NCI-H460 (cell line): ENCODE data around the gene CNGA3. TPM values are rescaled to one million over a fixed set of nuclear protein-coding genes. Genes with fewer than 3 reads are reported as not detected.
A peak's percentile ranks its signal among the peaks of the same experiment; 100 is the strongest.
"Not testable (repeated sequence)": the region's sequence is repeated elsewhere in the genome, so short reads cannot be mapped to it uniquely, and the experiment has no call there.

Experiments used
- DNase-seq: peaks from one replicate; pipeline ENCODE4 v3.0.0-alpha.2; 2016; ENCODE audit warnings: low read depth; ENCODE audit errors: extremely low read depth
- total RNA-seq: library from RNA; depleted of rRNA; stranded (reverse); fragments of >200 nt; shearing (Covaris generic); gene quantifications from 2 replicates; pipeline ENCODE4 v1.2.3, GENCODE V29; 2014

The CNGA3 gene
- total RNA-seq, 1 experiment from 2014 or later, result not detected

DNA sequence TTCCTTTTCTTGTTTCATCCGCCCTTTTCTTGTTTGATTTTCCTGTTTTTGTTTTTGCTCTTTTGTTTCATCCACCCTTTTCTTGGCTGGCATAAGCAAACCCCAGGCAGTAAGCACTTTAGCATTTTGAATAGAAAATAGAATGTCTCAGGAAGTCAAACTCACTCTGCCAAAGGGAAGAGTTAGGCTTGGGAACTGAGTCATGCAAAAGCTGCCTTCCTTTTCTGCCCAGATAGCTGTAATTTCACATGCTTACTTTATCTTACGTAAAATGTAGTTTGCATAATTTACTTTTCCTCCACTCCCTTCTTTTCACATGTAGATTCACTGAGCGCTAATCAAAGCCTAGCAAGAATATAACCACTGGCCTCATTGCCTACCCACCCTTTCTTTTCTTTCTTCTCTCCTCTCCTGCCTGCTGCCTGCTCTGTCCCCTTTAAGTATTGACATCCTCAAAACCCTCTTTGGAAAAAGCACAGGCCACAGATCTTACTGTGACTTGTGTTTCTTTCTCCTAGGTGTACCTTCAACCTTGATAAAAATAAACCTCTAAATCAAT, 48.4 kb downstream of the CNGA3 start:
- no peak for DNase-seq

DNA sequence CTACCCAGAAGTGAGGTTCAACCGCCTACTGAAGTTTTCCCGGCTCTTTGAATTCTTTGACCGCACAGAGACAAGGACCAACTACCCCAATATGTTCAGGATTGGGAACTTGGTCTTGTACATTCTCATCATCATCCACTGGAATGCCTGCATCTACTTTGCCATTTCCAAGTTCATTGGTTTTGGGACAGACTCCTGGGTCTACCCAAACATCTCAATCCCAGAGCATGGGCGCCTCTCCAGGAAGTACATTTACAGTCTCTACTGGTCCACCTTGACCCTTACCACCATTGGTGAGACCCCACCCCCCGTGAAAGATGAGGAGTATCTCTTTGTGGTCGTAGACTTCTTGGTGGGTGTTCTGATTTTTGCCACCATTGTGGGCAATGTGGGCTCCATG, 49.7 kb downstream of the CNGA3 start:
- DNase-seq, result no peak

DNA sequence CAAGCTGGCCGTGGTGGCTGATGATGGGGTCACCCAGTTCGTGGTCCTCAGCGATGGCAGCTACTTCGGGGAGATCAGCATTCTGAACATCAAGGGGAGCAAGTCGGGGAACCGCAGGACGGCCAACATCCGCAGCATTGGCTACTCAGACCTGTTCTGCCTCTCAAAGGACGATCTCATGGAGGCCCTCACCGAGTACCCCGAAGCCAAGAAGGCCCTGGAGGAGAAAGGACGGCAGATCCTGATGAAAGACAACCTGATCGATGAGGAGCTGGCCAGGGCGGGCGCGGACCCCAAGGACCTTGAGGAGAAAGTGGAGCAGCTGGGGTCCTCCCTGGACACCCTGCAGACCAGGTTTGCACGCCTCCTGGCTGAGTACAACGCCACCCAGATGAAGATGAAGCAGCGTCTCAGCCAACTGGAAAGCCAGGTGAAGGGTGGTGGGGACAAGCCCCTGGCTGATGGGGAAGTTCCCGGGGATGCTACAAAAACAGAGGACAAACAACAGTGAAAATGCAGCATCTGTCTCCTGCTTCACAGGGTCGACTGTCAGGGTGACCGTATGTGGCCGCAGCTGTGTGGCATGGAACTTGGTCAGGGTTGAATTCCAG, 50.6 kb downstream of the CNGA3 start:
- no peak for DNase-seq

DNA sequence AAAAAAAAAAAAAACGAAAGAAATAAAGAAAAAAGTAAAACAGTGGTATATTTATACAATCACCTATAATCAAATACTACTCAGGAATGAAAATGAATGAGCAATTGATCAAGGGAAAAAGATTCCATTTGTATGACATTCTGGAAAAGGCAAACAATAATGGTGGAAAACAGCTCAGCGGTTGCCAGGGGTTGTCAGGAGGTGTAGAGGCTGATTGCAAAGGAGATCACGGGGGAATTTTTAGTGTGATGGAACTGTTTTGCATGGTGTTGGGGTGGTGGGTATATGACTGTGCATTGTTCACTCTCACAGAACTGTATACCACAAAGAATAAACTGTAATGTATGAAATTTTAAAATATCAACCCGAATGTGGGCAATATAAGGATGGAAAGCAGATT, 52.9 kb downstream of the CNGA3 start:
- DNase-seq, result no peak

DNA sequence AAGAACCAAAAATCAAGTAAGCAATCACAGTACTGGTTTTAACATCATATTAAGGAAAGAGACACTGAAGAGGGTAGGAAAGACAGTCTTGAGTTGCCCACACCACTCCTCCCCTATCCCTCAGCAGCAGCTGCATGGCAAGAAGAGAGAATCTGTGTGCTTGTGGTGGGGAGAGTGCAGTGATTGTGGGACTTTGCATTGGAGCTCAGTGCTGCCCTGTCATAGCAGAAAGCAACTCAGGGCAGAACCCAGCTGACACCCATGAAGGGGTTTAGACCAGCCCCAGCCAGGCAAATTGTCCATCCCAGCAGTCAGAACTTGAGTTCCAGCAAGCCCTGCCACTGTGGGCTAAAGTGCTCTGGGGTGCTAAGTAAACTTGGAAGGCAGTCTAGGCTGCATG, 57.6 kb downstream of the CNGA3 start:
- no peak for DNase-seq

DNA sequence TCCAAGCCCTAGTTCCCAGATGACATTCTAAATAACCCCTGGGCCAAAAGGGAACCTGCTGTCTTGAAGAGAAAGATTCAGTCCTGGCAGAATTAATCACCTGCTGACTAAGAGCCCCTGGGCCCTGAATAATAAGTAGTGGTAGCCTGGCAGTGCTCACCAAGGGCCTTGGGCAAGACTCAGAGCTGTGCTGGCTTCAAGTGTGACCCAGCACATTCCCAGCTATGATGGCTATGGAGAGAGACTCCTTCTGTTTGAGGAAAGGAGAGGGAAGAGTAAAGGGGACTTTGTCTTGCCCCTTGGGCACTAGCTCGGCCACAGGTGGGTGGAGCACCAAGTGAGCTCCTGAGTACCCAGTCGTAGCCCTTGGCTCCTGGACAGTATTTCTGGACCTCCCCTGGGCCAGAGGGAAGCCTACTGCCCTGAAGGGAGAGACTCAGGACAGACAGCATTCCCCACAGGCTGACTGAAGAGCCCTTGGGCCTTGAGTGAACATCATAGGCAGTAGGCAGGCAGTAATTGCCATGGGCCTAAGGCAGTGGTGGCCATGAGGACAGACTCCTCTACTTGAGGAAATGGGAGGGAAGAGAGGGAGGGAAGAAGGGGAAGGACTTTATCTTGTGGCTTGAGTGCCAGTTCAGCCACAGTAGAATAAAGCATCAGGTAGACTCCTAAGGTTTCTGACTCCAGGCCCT, 58.4 kb downstream of the CNGA3 start:
- no peak for DNase-seq

DNA sequence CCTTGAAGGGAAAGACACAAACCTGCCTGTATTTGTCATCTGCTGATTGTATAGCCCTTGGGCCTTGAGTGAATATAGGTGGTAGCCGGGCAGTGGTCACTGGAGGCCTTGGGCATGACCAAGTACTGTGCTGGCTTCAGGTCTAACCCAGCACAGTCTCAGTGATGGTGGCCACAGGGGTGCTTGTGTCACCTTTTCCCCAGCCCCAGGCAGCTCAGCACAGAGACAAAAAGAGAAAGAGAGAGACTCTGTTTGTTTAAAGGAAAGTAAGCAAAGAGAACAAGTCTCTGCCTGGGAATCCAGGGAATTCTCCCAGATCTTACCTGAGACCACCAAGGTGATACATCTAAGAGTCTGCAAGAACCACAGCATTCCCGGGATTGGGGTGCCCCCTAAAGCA, 59.0 kb downstream of the CNGA3 start:
- DNase-seq, result no peak

DNA sequence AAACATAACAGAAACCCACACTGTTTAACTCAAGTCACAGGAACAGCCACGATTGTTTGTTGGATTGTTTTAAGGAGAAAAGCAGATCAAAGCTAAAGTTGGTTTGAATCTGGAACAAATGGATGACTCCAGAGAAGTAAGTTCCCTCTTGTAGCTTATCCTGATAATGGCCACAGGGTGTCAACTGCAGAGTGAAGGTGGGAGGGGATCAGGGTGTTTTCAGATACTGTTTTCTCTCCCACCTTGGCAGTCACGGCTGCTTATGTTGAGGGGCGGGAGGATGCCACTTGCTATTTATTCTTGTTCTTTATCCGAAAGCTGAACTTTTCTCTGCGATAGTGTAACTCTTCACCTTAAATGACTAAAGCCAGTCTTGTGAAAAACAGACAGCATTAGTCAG, 61.9 kb downstream of the CNGA3 start:
- no peak for DNase-seq

DNA sequence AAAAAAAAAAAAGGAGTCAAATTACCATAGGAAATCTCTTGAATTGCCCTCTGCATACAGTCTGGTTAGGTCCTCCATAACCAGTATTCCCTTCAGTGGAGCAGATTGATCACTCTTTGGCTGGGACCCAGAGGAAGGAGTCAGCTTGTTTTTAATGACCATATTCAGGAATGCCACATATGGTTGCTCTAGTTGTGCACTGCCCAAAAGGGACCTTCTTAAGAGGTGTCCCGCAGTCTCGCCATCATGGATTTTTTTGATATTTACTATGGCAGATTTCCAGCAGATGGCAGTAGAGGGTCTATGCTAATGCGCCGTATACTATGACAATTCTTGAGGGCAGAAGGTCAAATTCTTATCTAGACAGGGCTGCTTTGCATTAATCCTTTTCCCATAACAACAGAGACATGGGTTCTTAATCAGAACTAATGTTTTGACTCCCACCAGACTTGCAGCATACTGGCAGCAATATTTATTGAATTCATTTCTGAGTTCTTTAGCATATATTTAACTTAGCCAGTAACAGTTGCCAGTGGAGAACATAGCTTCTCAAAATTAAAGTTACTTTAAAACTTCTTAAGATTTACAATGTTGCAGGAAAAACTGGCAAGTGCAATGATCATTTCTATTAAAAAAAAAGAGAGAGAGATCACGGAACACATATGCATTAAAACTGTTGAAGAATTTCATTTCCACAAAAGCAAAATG, 66.6 kb downstream of the CNGA3 start:
- peak; percentile 64 for DNase-seq

DNA sequence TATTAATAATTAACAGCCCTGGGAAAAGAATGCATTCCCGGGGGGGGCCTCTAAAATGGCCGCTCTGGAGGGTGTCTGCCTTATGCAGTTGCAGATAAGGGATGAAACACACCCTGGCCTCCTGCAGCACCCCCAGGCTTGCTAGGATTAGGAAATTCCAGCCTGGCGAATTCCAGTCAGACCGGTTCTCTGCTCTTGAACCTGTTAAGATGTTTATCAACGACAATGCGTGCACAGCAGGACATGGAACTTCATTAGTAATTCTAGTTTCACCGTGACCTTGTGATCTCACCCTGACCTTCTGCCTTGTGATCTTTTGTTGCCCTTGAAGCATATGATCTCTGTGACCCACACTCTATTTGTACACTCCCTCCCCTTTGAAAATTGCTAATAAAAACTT, 68.0 kb downstream of the CNGA3 start:
- DNase-seq, result not testable (repeated sequence)

DNA sequence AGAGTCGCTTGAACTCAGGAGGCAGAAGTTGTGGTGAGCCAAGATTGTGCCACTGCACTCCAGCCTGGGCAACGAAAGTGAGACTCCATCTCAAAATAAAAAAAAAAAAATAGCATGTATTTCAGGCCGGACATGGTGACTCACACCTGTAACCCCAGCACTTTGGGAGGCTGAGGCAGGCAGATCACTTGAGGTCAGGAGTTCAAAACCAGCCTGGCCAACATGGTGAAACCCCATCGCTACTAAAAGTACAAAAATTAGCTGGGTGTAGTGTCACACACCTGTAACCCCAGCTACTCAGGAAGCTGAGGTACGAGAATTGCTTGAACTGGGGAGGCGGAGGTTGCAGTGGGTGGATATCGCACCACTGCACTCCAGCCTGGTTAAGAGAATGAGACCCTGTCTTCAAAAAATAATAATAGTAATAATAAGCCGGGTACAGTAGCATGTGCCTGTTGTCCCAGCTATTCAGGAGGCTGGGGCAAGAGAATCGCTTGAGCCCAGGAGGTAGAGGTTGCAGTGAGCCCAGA, 69.5 kb downstream of the CNGA3 start:
- DNase-seq, result not testable (repeated sequence)

DNA sequence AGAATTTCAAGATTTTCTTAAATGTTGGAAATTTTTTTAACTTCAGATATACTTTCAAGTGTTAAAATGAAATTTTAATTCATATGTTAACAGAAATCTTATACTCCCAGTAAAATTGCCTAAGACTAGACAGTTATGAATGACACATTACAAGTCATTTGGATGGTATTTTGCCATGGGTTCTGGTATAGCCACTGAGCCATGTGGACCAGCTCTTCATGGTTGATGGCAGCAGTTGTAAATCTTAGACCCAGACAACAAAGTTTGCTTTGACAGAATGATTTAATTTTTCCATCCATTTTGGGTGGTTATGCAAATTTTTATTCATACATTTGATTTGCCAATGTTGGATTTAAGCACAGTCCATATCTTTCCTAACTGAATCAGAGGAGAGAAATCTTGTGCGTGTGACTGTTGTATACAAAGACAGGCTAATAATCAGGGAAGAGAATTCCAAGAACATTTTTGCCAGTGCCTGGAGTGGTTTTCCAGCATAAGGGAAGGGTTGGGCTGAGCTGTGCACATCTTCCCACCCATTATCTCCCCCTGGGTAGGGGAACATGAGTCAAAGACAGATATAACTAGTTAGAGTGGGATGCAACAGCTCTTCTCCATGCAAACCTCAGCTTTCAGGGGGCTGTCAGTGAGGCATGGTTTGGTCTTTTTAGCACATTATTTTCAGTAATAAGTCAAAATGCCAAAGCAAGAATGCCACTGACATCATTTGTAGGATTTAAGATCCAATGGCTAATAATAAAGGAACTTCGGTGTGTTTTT, 70.3 kb downstream of the CNGA3 start:
- DNase-seq, result no peak

DNA sequence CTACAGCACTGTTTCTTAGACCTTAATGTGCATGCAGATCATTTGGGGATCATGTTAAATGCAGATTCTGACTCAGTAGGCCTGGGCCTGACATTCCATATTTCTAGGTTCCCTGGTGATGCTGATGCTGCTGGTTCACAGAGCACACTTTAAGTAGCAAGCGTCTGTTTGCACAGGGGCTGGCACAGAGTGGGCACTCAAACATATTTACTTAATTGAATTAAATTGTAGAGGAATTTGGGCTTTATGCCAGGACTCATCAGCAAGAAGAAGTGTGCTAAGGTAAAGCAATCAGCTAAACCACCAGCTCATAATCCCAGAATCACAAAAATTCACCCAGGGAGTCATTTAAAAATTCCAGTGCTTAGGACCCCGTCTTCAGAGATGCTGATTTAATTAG, 73.3 kb downstream of the CNGA3 start:
- no peak for DNase-seq

DNA sequence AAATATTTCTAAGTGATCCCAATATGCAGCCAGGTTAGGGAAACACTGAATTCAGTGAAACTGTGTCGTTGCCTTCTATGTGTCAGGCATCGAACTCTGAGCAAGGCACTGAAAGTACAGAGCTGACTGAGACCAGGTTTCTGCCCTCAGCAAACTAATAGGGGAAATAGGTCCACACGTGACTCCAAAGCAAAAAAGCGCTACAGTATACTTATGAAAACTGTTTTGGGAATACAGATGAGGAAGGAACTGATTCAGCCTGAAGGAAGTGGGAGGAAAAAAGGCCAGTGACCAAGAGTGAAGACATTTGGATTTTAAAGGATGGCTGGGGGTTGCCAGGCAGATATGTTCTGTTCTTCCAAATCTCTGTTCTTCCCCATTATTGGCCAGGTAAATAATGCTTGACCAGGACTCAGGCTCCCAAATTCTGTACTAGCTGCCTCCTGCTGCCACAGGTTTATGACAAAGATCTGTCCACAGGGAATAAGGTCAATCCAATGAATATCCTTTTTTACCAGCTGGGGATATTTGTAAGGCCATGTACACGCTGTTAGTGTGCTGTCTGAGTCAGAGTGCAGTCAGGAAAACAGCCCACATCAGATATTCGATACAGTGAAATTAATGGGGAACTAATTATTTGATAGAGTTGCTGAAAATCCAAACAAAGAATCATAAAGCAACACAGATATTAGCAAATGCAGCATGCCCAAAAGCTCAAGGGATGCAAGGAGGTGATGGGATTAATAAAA, 73.9 kb downstream of the CNGA3 start:
- no peak for DNase-seq

DNA sequence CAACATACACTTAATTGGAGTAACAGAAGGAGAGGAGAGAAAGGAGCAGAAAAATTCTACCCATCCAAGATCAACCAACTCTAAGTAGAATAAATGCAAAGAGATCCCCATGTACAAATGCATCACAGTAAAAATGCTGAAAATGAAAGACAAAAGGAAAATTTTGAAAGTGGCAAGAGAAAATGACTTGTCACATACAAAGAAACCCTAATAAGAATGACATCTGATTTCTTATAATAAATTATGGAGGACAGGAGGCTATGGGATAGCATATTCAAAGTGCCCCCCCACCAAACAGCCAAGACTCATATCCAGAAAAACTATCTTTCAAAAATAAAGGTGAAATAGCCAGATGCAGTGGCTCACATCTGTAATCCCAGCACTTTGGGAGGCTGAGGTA, 76.2 kb downstream of the CNGA3 start:
- no peak for DNase-seq

DNA sequence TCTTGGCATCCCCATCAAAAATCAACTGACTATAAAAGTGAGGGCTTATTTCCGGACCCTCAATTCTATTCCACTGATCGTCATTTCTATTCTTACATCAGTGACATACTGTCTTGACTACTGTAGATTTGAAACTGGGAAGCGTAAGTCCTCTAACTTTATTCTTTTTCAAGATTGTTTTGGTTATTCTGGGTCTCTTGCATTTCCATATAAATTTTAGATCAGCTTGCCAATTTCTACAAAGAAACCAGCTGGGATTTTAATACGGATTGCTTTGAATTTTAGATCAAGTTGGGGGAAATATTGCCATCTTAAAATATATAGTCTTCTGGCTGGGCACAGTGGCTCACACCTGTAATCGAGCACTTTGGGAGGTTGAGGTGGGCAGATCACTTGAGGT, 80.5 kb downstream of the CNGA3 start:
- no peak for DNase-seq

DNA sequence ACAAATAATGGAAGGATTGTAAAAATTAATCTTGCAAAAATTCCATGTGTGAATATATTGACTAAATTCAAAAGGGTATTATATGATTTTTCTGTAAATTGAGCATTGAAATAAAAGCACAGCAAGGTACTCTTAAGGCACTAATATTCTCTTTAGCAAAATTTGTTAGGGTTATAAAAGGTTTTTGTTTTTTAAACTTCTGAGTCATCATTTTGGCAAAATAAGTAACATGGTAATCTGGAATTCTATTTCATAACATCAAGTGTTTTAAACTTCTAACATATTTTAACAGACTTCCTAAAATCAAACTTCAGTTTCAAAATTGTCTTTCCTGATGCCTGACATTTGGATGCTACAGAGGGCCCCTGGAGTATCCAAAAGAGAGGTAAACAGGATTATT, 85.9 kb downstream of the CNGA3 start:
- DNase-seq, result no peak

DNA sequence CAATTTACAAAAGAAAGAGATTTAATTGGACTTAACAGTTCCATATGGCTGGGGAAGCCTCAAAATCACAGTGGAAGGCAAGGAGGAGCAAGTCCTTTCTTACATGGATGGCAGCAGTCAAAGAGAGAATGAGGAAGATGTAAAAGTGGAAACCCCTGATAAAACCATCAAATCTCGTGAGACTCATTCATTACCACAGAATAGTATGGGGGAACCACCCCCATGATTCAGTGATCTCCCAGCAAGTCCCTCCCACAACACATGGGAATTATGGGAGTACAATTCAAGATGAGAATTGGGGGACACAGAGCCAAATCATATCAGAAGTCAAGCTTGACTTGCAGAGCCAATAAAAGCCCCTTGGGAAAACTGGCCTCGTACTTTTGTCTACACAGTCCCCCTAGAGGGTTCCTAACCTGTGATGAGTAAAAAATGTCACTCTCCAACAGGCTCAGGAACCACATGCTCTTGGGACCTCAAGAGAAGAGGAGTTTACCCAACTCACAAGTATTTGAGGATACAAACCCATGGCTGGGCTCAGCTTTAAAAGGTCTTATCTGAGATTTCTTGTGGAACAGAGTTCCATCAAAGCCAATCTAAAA, 87.2 kb downstream of the CNGA3 start:
- no peak for DNase-seq

DNA sequence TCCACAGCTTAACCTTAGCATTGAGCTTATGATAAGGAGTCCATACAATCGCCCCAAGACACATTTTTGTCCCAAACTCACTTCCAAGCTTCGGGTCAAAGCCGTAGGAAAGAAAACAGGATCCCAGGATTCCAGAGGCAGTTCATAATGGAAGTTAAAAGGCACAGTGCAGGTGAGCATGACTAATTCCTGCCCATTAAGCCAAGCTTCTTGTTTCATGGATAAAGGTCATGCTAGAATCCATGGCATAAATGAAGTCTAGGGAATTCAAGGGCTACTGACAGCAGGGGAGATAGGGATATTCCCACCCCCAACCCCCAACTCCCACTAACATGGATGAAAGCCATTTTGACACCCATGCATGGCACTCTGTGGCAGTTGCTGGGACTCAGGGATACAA, 88.2 kb downstream of the CNGA3 start:
- no peak for DNase-seq

DNA sequence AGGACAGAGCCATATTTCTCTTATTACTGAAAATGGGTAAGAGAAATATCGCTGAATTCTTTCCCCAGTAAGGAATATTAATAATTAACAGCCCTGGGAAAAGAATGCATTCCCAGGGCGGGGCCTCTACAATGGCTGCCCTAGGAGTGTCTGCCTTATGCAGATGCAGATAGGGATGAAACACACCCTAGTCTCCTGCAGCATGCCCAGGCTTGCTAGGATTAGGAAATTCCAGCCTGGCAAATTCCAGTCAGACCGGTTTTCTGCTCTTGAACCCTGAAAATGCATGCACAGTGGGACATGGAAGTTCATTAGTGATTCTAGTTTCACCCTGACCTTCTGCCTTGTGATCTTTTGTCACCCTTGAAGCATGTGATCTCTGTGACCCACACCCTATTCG, 89.4 kb downstream of the CNGA3 start:
- DNase-seq, result not testable (repeated sequence)
